GM19239 (cell line): ENCODE results near the gene PAGE3.

ENCODE experiments used
- DNase-seq: peaks from one replicate; pipeline ENCODE4 v3.0.0; 2011; ENCODE audit warnings: low spot score; ENCODE audit not compliant: insufficient read length
- FAIRE-seq: peaks from 2 replicates; lab custom pipeline; 2011; peaks lifted over from hg19 to GRCh38; lab: Jason Lieb, UNC

The PAGE3 gene

GRCh38 chrX:55264816-55265215 is at the start of gene PAGE3:
TSS of gene PAGE3 (minus strand) at chrX:55264916. CDS start at chrX:55263903, 1,013 bp downstream.
- DNase-seq (no peak), FAIRE-seq (no peak)

GRCh38 chrX:55312655-55313054 is 47.9 kb upstream of the PAGE3 start:
- FAIRE-seq (no peak), DNase-seq (no peak)

- no peak for DNase-seq
- no peak for FAIRE-seq
Observed at GRCh38 chrX:55290963-55291362, 26.2 kb upstream of the PAGE3 start.

- no peak for FAIRE-seq
- no peak for DNase-seq
Observed at GRCh38 chrX:55279832-55280231, 15.1 kb upstream of the PAGE3 start.

- DNase-seq: no peak
Observed at GRCh38 chrX:55260806-55261205, 3.9 kb downstream of the PAGE3 start.

GRCh38 chrX:55253528-55253927 is 11.2 kb downstream of the PAGE3 start:
- FAIRE-seq: no peak
- DNase-seq: no peak

More at GRCh38 chrX:55260806-55261205, 3.9 kb downstream of the PAGE3 start:
- FAIRE-seq: no peak

- no peak for FAIRE-seq
Observed at GRCh38 chrX:55240788-55241340, 23.9 kb downstream of the PAGE3 start.

GRCh38 chrX:55220119-55220794 is 44.5 kb downstream of the PAGE3 start, which contains the start of gene PAGE5:
TSS of gene PAGE5 (plus strand) at chrX:55220346. CDS start at chrX:55221383, 1,037 bp downstream.
- FAIRE-seq: no peak

More at GRCh38 chrX:55240788-55241340, 23.9 kb downstream of the PAGE3 start:
- no peak for DNase-seq

GRCh38 chrX:55213381-55213780 is 51.3 kb downstream of the PAGE3 start:
- FAIRE-seq (no peak), DNase-seq (no peak)

More at GRCh38 chrX:55220119-55220794, 44.5 kb downstream of the PAGE3 start, which contains the start of gene PAGE5:
- DNase-seq: no peak

GRCh38 chrX:55210931-55211677 is 53.6 kb downstream of the PAGE3 start:
- no peak for DNase-seq

More at GRCh38 chrX:55210931-55211677, 53.6 kb downstream of the PAGE3 start:
- FAIRE-seq: no peak
